Ishikawa (cell line): ENCODE data around the gene USP32.

ENCODE experiments used
- CEBPB ChIP-seq: IDR thresholded peaks from 2 replicates; pipeline ENCODE4 v1.6.1; 2012
- CREB1 ChIP-seq: IDR thresholded peaks from 2 replicates; pipeline ENCODE4 v1.6.1; 2012; ENCODE audit warnings: low read depth
- EGR1 ChIP-seq: IDR thresholded peaks from 2 replicates; pipeline ENCODE4 v1.6.1; 2012
- EP300 ChIP-seq: IDR thresholded peaks from 2 replicates; pipeline ENCODE4 v1.6.1; 2012; ENCODE audit warnings: borderline replicate concordance
- FOXM1 ChIP-seq: IDR thresholded peaks from 2 replicates; pipeline ENCODE4 v1.6.1; 2012; ENCODE audit warnings: low read depth, borderline replicate concordance
- MAX ChIP-seq: IDR thresholded peaks from 2 replicates; pipeline ENCODE4 v1.6.1; 2012
- NFIC ChIP-seq: IDR thresholded peaks from 2 replicates; pipeline ENCODE4 v1.6.1; 2012
- RAD21 ChIP-seq: IDR thresholded peaks from 2 replicates; pipeline ENCODE4 v1.6.1; 2012; ENCODE audit warnings: low read depth
- REST ChIP-seq: IDR thresholded peaks from 2 replicates; pipeline ENCODE4 v1.6.1; 2012; ENCODE audit warnings: low read depth, mild to moderate bottlenecking
- TAF1 ChIP-seq: IDR thresholded peaks from 2 replicates; pipeline ENCODE4 v1.6.1; 2012; ENCODE audit warnings: low read depth, mild to moderate bottlenecking
- TCF12 ChIP-seq: IDR thresholded peaks from 2 replicates; pipeline ENCODE4 v1.6.1; 2012; ENCODE audit warnings: low read depth
- TEAD4 ChIP-seq: IDR thresholded peaks from 2 replicates; pipeline ENCODE4 v1.6.1; 2012
- USF1 ChIP-seq: IDR thresholded peaks from 2 replicates; pipeline ENCODE4 v1.6.1; 2012
- YY1 ChIP-seq: IDR thresholded peaks from 2 replicates; pipeline ENCODE4 v1.6.1; 2012; ENCODE audit warnings: low read depth
- ZBTB7A ChIP-seq: IDR thresholded peaks from 2 replicates; pipeline ENCODE4 v1.6.1; 2012; ENCODE audit warnings: low read depth

Gene USP32

GRCh38 chr17:60303406-60304099 lies 88.4 kb downstream of the USP32 start:
- TF ChIP-seq TAF1 (no peak), CEBPB (no peak), FOXM1 (no peak), REST (no peak), EGR1 (no peak), MAX (no peak), USF1 (no peak), CREB1 (no peak), NFIC (no peak), TEAD4 (no peak), TCF12 (no peak), EP300 (no peak), YY1 (no peak), ZBTB7A (no peak), RAD21 (no peak)

- no peak for TF ChIP-seq EP300
- no peak for TF ChIP-seq USF1
- no peak for TF ChIP-seq YY1
- no peak for TF ChIP-seq MAX
- no peak for TF ChIP-seq TEAD4
- TF ChIP-seq CREB1 = no peak
- no peak for TF ChIP-seq CEBPB
- no peak for TF ChIP-seq EGR1
- no peak for TF ChIP-seq REST
- TF ChIP-seq RAD21 = no peak
- TF ChIP-seq NFIC = no peak
- TF ChIP-seq ZBTB7A = no peak
- no peak for TF ChIP-seq FOXM1
- TF ChIP-seq TAF1 = no peak
- TF ChIP-seq TCF12 = no peak
Measured at GRCh38 chr17:60301649-60302048, 90.3 kb downstream of the USP32 start.

GRCh38 chr17:60300949-60301348 lies 91.0 kb downstream of the USP32 start:
- TF ChIP-seq TAF1 (no peak), YY1 (no peak), EP300 (no peak), RAD21 (no peak), CEBPB (no peak), TCF12 (no peak), TEAD4 (no peak), REST (no peak), USF1 (no peak), ZBTB7A (no peak), CREB1 (no peak), NFIC (no peak), MAX (no peak), FOXM1 (no peak), EGR1 (no peak)
